Bronchial epithelial cell (primary cell): Measurements from ENCODE around the gene ERCC8. TPM values are rescaled to one million over a fixed set of nuclear protein-coding genes. Genes with fewer than 3 reads are reported as not detected.

ENCODE experiments used
- DNase-seq: peaks from one replicate; pipeline ENCODE4 v3.0.0-alpha.2; 2010; ENCODE audit warnings: low read depth
- FAIRE-seq: peaks from 2 replicates; lab custom pipeline; 2011; peaks lifted over from hg19 to GRCh38; lab: Jason Lieb, UNC
- H3K27me3 ChIP-seq: 2 replicates; pipeline ENCODE4 v1.5.1; 2011; ENCODE audit warnings: low read length; ENCODE audit not compliant: control insufficient read depth, insufficient read depth
- H3K36me3 ChIP-seq: 2 replicates; pipeline ENCODE4 v1.5.1; 2011; ENCODE audit warnings: low read length; ENCODE audit not compliant: control insufficient read depth, insufficient read depth
- H3K4me3 ChIP-seq: 2 replicates; pipeline ENCODE4 v1.5.1; 2011; ENCODE audit warnings: mild to moderate bottlenecking, low read depth, low read length, control low read depth
- CTCF ChIP-seq: IDR thresholded peaks from 2 replicates; pipeline ENCODE4 v1.5.1; 2011; ENCODE audit warnings: mild to moderate bottlenecking, moderate library complexity, low read length, control low read depth, inconsistent platforms; ENCODE audit not compliant: insufficient read depth, severe bottlenecking
- total RNA-seq: library from RNA; depleted of rRNA; stranded (reverse); fragments of >200 nt; gene quantifications from 2 replicates; pipeline ENCODE4 v1.2.1, GENCODE V29; 2014

ERCC8 gene
- total RNA-seq, 1 donor from 2014 or later = 27.6 TPM

GRCh38 chr5:60896991-60897390 lies 47.9 kb downstream of the ERCC8 start:
- DNase-seq = no peak
- no peaks in the 10 kb centered on the region for H3K27me3 ChIP-seq
- H3K36me3 ChIP-seq = no peaks in the 10 kb centered on the region
- H3K4me3 ChIP-seq = no peak overlapping the region
- no peak for TF ChIP-seq CTCF
- FAIRE-seq = no peak

GRCh38 chr5:60893521-60893920 lies 51.3 kb downstream of the ERCC8 start:
- no peak for DNase-seq
- H3K27me3 ChIP-seq = no peaks in the 10 kb centered on the region
- H3K36me3 ChIP-seq = no peaks in the 10 kb centered on the region
- H3K4me3 ChIP-seq = no peak overlapping the region
- no peak for FAIRE-seq
- no peak for TF ChIP-seq CTCF

- DNase-seq = no peak
- Histone ChIP-seq H3K27me3 (no peaks in the 10 kb centered on the region), H3K4me3 (no peak overlapping the region), H3K36me3 (no peaks in the 10 kb centered on the region)
- no peak for FAIRE-seq
- TF ChIP-seq CTCF = no peak
Measured at GRCh38 chr5:60891667-60892066, 53.2 kb downstream of the ERCC8 start.

GRCh38 chr5:60888359-60889061 lies 56.4 kb downstream of the ERCC8 start:
- Histone ChIP-seq H3K36me3 (no peaks in the 10 kb centered on the region), H3K4me3 (no peak overlapping the region), H3K27me3 (no peaks in the 10 kb centered on the region)
- FAIRE-seq = no peak
- TF ChIP-seq CTCF = no peak
- no peak for DNase-seq

DNA sequence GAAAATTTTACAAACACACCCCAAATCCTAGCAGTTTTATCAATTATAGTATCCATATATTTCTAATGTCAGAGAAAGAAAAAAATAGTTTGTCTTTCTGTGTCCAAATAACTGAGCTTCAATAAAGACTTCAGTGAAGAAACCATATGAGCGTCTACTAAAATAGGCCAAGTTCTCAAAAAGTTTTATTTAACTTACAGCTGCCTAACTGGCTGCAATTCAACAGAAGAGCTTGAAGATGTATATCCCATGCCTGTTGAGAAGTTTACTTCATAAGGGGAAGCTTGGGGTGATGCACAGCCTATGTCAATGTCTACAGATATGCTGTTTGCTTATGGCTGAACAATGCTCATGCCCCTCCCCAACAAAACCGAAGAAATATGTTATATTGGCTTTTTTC lies 57.1 kb downstream of the ERCC8 start:
- no peak for DNase-seq
- no peak for FAIRE-seq
- TF ChIP-seq CTCF = no peak
- H3K27me3 ChIP-seq = no peaks in the 10 kb centered on the region
- no peak overlapping the region for H3K4me3 ChIP-seq
- no peaks in the 10 kb centered on the region for H3K36me3 ChIP-seq

DNA sequence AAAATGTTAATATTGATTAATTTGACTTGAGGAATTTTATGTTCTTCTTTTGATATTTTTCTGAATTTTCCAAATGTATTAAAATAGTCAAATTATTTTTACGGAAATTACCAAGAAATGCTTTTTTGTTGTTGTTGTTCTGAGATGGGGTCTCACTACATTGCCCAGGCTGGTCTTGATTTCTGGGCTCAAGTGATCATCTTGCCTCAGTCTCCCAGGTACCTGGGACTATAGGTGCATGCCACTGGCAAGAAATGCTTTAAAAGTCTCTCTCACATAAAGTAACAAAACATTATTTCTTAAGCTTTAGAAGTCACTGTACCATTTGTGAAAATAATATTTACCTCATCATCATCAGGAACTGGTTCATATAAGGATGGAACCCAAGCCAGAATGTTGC lies 57.8 kb downstream of the ERCC8 start:
- FAIRE-seq = no peak
- no peaks in the 10 kb centered on the region for H3K36me3 ChIP-seq
- no peak for DNase-seq
- TF ChIP-seq CTCF = no peak
- H3K27me3 ChIP-seq = no peaks in the 10 kb centered on the region
- H3K4me3 ChIP-seq = no peak overlapping the region
